HG03469 (cell line): ENCODE measurements around the gene RUVBL2.

ENCODE experiments used
- ATAC-seq: cut with Tn5 transposase; IDR thresholded peaks from one replicate; pipeline ENCODE4 v1.9.1; 2021; ENCODE audit warnings: mild to moderate bottlenecking, moderate library complexity, moderate number of reproducible peaks; ENCODE audit not compliant: unreplicated experiment

The RUVBL2 gene

GRCh38 chr19:48993175-48994034, at the start of gene RUVBL2, which contains the start of gene GYS1:
Gene RUVBL2 (plus strand): TSS chr19:48993887. CDS start chr19:48993912, 25 bp downstream.
Gene GYS1 (minus strand): TSS chr19:48993309. CDS start chr19:48993112, 197 bp downstream.
- ATAC-seq, result peak; percentile 71

DNA sequence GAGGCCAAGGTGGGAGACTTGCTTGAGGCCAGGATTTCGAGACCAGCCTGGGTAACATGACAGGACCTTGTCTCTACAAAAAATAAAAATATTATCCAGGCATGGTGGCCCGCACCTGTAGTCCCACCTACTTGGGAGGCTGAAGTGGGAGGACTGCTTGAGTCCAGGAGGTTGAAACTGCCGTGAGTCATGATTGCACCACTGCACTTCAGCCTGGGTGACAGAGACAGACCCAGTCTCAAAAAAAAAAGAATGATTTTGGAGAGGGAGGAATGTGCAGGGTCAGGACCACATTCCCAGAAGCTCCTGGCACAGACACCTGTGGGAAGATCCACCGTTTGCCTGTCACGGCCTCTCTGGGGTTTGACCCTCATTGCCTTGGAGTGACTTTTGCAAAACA, 48.3 kb upstream of the RUVBL2 start:
- ATAC-seq, result no peak

DNA sequence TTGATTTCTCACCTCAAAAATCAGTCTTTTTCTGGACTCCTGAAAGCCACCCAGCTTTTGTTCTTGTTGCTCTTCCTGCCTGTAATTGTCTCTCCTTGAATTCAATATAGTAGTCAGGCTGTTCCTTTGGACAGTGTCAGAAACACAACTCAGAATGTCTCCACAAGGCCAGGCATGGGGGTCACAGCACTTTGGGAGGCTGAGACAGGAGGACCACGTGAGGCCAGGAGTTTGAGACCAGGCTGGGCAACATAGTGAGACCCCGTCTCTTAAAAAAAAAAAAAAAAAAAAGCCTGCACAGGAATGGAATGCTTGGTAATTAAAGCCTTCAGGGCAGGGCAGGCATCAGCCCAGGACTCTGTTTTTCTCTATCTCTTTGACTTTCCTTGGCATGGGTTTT, 47.9 kb upstream of the RUVBL2 start:
- no peak for ATAC-seq

DNA sequence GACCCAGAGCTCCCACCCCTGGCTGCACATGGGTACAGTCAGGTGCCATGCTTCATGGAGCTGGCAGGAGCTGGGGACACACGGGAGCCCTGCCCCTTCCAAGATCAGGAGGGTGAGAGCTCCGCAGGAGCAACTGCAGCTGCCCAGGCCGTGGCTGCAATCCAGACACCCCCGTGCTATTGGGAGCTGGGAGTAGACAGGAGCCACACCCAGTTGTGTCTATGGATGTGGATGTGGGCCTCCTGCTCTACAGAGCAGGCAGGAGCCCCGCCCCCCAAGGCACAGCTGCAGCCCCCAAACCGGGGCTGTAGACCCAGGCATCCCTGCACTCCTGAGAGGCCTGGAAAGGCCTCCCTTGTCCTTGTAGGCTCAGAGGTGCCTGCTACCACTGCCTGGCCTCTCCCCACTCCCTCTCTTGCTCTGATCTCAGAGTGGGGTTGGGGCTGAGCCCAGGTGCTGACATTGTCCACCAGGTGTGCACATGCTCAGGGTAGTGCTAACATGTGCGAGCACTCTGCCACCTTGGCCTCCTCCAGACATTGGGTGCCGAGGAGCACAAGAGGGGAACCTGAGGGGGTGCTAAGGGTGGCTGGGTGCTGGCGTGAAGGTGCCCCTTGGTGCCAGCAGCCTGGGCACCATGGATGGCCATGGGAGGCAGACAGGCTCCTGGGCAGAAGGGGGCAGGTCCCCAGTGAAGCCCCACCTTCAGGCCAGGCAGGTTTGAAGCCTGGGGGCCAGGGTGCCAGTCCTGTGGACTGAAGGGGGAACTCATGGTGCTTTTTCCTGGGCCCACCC, 47.0 kb upstream of the RUVBL2 start:
- ATAC-seq, result no peak

GRCh38 chr19:48947258-48947542, 46.5 kb upstream of the RUVBL2 start:
- no peak for ATAC-seq

- no peak for ATAC-seq
These were observed 43.5 kb upstream of the RUVBL2 start for GRCh38 chr19:48950159-48950558.

DNA sequence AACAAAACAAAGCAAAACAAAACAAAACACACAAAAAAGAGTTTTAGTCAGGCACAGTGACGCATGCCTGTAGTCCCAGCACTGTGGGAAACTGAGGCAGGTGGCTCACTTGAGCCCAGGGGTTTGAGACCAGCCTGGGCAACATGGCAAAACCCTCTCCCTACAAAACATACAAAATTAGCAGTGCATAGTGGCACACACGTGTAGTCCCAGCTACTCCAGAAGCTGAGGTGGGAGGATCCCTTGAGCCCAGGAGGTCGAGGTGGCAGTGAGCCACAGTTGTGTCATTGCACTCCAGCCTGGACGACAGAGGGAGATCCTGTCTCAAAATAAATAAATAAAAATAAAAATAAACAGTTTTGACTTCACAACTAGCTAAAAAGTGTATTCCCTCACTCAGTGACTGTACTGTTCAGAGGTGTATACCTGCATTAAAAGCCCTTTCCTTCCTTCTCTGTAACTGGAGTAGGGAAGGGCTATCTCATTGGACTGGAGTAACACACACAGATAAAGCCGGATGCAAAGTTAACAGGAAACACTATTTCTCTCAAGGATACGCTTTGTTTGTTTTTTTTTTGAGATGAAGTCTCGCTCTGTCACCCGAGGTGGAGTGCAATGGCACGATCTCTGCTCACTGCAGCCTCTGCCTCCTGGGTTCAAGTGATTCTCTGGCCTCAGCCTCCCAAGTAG, 42.7 kb upstream of the RUVBL2 start:
- ATAC-seq, result no peak

DNA sequence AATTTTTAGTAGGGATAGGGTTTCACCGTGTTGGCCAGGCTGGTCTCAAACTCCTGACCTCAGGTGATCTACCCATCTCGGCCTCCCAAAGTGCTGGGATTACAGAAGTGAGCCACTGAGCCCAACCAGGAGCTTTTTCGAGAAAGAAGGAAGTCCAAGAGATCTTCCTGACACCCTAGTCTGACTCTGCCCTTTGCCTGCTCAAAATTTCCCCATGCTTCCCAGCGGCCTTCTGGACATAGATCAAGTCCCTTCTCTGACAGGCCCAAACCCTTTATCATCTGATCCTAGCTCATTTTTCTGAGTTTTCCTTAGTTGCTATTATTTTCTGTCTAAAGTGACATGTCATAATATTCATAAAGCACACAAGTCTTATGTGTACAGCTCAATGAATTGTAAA, 40.5 kb upstream of the RUVBL2 start:
- no peak for ATAC-seq

GRCh38 chr19:48953990-48954594, 39.6 kb upstream of the RUVBL2 start:
- no peak for ATAC-seq

- ATAC-seq, result peak; percentile 66
These were observed 38.9 kb upstream of the RUVBL2 start, which contains the start of gene BAX for GRCh38 chr19:48954595-48955307. Gene BAX (plus strand): TSS chr19:48954875. CDS start chr19:48954929, 54 bp downstream.

GRCh38 chr19:48955308-48955958, 38.3 kb upstream of the RUVBL2 start:
- no peak for ATAC-seq

GRCh38 chr19:48958006-48958405, 35.7 kb upstream of the RUVBL2 start:
- ATAC-seq, result no peak

DNA sequence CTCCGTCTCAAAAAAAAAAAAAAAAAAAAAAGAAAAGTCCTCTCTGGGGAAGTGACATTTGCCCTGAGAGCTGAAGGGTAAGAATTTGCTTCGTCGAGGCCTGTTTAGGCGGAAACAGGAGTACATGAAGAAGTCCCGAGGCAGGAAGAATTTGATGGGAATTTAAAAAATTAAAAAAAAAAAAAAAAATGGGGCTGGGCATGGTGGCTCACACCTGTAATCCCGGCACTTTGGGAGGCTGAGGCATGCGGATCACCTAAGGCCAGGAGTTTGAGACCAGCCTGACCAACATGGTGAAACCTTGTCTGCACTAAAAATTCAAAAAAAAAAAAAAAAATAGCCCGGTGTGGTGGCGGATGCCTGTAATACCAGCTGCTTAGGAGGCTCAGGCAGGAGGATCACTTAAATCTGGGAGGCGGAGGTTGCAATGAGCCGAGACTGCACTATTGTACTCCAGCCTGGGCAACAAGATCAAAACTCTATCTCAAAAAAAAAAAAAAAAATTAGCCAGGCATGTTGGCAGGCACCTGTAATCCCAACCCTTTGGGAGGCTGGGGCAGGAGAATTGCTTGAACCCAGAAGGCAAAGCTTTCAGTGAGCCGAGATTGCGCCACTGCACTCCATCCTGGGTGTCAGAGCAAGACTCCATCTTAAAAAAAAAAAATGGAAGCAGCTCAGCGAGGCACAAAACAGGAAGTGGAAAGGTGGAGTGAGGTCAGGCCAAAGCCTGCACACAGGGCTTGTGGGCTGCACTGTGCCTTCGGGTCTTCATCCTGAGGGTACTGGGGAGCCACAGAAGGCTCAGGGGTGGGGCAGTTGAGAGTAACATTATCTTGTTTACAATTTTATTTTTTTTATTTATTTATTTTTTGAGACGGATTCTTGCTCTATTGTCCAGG, 34.1 kb upstream of the RUVBL2 start:
- no peak for ATAC-seq

DNA sequence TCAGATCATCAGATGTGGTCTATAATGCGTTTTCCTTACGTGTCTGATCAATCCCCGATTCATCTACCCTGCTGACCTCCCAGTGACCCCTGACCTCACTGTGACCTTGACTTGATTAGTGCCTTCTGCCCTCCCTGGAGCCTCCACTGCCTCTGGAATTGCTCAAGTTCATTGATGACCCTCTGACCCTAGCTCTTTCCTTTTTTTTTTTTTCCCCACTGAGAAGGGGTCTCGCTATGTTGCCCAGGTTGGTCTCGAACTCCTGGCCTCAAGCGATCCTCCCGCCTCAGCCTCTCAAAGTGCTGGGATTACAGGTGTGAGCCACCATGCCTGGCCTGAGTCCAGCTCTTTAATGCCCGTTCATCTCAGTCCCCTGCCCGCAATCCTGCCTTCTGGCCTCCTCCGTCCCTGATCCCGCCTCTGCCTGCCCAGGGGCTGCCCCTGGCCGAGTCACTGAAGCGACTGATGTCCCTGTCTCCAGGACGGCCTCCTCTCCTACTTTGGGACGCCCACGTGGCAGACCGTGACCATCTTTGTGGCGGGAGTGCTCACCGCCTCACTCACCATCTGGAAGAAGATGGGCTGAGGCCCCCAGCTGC, 32.5 kb upstream of the RUVBL2 start:
- no peak for ATAC-seq

DNA sequence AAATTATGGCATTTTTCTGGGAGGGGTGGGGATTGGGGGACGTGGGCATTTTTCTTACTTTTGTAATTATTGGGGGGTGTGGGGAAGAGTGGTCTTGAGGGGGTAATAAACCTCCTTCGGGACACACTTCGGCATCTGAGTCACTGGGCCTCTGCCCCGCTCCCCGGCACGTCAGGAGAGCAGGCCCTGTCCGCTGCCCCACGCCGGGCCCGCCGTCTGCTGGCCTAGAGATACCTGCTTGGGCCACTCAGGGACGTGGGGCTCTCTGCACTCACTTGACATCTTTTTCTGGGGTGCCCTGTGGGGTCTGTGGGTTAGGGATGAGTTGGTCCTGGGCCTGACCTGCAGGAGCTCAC, 32.0 kb upstream of the RUVBL2 start:
- no peak for ATAC-seq

DNA sequence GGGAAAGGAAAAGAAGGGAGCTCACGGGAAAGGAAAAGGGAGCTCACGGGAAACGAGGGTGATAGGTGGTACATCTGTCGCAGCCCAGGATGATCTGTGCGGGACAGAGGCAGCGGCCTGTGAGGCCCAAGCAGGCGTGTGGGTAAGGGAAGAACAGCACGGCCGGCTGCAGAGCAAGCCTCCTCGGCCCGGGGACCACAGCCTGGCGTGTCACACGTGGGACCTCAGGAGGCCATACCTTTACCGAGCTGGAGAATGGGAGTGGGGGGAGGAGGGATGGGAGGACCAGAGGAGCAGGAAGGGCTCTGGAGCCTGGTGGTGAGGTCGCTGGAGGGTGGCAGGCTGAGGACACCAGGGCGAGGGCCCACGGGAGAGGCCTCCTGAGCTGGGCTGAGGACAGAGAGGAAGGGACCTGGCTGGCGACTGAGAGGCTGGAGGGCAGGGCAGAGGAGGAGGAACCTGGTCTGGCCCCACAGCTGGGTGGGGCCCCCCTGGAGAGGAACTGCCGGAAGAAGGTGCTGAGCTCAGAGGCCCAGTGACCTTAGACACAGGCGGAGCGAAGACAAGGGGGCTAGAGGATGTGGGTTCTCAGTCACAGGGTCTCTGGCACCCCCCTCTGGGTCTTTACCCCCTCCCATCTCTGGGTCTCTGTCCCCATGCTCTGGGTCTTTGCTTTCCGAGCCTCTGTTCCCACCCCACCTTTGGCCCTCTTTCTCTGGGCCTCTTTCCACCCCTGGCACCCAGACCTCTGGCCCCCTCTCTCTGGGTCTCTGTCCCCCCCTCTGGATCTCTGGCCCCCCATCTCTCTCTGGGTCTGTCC, 31.4 kb upstream of the RUVBL2 start:
- no peak for ATAC-seq

DNA sequence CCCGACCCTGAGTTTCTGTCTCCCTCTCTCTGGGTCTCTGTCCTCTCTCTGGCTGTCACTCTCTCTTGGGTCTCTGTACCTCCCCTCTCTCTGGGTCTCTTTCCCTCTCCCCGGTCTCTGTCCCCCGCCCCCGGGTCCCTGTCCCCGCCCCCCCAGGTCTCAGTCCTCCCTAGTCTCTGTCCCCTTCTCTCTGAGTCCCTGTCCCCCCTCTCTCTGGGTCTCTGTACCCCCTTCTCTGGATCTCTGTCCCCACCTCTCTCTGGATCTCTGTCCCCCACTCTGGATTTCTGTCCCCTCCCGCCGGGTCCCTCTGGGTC, 30.9 kb upstream of the RUVBL2 start:
- ATAC-seq, result no peak
